T-helper 2 cell treated with Interferon-gamma antibody and Interleukin-4, amounts not matched to agents 5 μg/mL and 100 μg/mL, for 36 hours (primary cell): ENCODE measurements around the gene STAB2.

ENCODE experiments used
- DNase-seq: peaks from one replicate; pipeline ENCODE4 v3.0.0; 2021; ENCODE audit warnings: low spot score
- H3K27ac Mint-ChIP-seq: one replicate; pipeline ENCODE4 v1.8.0; 2021; ENCODE audit warnings: mild to moderate bottlenecking, mixed read lengths
- H3K27me3 Mint-ChIP-seq: one replicate; pipeline ENCODE4 v1.8.0; 2021; ENCODE audit warnings: low read depth, mixed read lengths
- H3K36me3 Mint-ChIP-seq: one replicate; pipeline ENCODE4 v1.8.0; 2021; ENCODE audit warnings: low read depth, mixed read lengths
- H3K4me1 Mint-ChIP-seq: one replicate; pipeline ENCODE4 v1.8.0; 2021; ENCODE audit warnings: low read depth, mixed read lengths
- H3K4me3 Mint-ChIP-seq: one replicate; pipeline ENCODE4 v1.8.0; 2022; ENCODE audit warnings: mild to moderate bottlenecking, moderate library complexity, mixed read lengths
- H3K9me3 Mint-ChIP-seq: one replicate; pipeline ENCODE4 v1.8.0; 2021; ENCODE audit warnings: mixed read lengths

The STAB2 gene

DNA sequence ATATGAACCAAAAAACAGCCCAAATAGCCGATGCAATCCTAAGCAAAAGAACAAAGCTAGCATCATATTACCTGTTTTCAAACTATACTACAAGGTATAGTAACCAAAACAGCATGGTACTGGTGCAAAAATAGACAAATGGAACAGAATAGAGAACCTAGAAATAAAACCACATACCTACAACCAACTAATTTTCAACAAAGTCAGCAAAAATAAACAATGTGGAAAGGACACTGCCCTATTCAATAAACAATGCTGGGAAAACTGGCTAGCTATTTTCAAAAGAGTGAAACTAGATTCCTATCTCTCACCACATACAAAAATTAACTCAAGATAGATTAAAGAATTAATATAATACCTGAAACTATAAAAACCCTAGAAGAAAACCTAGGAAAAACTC is 17.8 kb upstream of the STAB2 start:
- Mint-ChIP-seq H3K9me3 (peaks cover 29% of the 10 kb centered on the region), H3K36me3 (no peaks in the 10 kb centered on the region), H3K27me3 (peaks cover 48% of the 10 kb centered on the region), H3K4me1 (no peaks in the 10 kb centered on the region), H3K4me3 (no peak overlapping the region), H3K27ac (no peak overlapping the region)
- DNase-seq, result no peak

DNA sequence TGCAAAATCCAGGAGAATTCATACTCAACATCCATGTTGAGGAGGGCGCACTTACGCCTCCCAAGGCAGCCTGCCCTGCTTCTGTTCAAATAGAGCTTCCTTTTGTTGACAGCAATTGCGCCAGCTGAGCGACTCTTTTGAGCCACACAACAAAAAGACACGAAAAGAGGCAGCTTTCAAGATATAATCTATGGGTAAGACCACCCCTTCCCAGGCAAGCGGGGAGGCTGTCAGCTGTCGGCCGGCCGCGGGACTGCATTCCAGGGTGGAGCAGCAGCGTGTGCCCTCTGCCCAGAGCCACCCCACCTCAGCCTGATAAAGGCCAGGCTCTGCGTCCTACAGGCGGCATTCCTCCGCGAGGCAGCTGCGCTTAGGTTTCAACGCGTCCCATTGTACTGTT is 15.8 kb upstream of the STAB2 start:
- Mint-ChIP-seq H3K27me3 (peaks cover 62% of the 10 kb centered on the region), H3K4me3 (no peak overlapping the region)

DNA sequence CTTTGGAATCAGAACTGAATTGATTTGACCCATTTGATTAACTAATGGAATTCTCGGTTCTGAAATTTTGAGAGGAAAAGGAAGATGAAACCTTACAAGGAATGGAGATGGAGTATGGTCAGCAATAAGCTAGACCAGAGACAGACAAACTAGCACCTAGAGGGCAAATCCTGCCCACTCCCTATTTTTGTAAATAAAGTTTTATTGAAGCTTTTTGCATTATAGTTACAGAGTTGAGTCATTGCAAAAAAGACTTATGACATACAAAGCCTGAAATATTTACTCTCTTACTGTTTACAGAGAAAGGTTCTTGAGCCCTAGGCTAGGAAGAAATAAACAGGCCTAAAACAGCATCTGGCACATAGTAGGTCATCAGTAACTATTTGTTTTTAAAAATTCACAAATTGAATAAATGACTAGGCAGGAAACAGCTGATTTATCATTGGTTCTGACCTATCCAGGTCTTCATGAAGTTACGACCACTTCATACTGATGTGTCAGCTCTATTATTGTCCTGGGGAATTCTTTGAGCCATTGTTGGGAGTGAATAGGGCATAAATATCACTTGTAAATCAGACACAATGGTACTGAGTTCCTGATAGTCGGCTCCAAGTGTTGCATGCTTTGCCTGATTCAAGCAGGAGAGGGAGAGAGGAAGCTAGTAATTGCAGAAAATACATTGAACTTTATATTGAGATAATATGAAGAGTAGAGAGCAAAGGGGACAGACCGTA is 14.6 kb upstream of the STAB2 start:
- Mint-ChIP-seq H3K9me3 (peaks cover 2% of the 10 kb centered on the region), H3K4me1 (peaks cover 4% of the 10 kb centered on the region), H3K36me3 (no peaks in the 10 kb centered on the region), H3K4me3 (no peak overlapping the region), H3K27ac (no peak overlapping the region), H3K27me3 (peaks cover 69% of the 10 kb centered on the region)
- no peak for DNase-seq

More for the DNA sequence above, 15.8 kb upstream of the STAB2 start:
- Mint-ChIP-seq H3K9me3 (peaks cover 12% of the 10 kb centered on the region), H3K4me1 (peaks cover 4% of the 10 kb centered on the region), H3K27ac (no peak overlapping the region), H3K36me3 (no peaks in the 10 kb centered on the region)
- DNase-seq, result no peak

DNA sequence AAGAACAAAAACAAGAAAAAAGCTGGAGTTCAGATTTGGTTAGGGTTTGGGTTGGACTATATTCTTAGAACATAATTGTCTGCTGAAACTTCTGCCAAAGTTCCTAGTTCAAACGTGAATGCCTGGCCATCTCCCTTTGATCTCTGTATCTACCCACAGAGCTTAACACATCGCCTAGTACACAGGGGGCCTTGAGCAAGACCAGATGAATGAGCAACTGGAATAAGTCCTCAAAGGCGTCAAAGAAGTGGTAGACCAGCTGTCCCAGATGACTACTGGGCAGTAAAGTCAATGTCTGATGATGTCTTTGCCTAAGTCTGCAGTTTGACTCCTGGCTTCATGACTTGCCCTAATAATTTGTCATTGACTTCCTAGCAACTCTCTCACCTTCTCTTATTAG is 13.9 kb upstream of the STAB2 start:
- H3K27ac Mint-ChIP-seq, result no peak overlapping the region
- H3K9me3 Mint-ChIP-seq, result no peaks in the 10 kb centered on the region
- peaks cover 70% of the 10 kb centered on the region for H3K27me3 Mint-ChIP-seq
- H3K4me1 Mint-ChIP-seq, result peaks cover 4% of the 10 kb centered on the region
- no peak overlapping the region for H3K4me3 Mint-ChIP-seq
- DNase-seq, result no peak
- H3K36me3 Mint-ChIP-seq, result no peaks in the 10 kb centered on the region

DNA sequence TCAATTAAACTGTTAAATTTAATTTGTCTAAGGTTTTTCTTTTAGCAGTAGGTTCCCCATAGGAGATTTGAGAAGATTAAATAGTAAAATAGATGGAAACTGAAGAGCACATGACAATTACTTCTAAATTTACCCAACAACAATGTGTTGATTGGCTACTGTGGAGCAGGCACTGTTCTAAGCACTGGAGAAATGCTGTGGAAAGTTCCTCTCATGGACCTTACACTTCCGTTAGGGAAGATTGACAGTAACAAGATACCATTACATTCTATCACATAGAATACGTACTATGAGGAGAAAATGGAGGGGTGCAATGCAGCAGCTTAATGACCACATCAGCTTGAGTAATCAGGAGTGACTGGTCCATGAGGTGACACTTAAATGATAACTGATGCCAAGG is 8.1 kb upstream of the STAB2 start:
- no peak for DNase-seq
- peaks cover 4% of the 10 kb centered on the region for H3K4me1 Mint-ChIP-seq
- H3K4me3 Mint-ChIP-seq, result no peak overlapping the region
- no peaks in the 10 kb centered on the region for H3K36me3 Mint-ChIP-seq
- H3K27me3 Mint-ChIP-seq, result peaks cover 41% of the 10 kb centered on the region
- no peak overlapping the region for H3K27ac Mint-ChIP-seq
- no peaks in the 10 kb centered on the region for H3K9me3 Mint-ChIP-seq

DNA sequence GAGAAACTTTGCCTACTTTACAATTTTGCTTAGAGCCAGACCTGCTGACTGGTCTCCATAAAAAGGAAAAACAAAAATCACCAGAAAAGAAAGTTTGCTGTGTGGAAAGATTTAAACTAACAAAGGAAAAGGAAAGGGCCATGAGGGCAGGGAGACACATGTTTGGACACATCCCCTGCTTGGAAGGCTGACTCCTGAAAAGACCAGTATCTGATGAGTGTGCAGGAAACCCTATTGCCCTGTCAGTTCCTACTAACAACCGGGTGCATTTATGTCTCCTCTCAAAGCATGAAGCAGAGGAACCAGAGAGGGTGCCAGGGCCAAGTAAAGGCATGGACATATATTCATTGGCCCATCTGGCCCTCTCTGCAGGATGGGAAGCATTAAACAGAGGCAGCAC is 7.0 kb upstream of the STAB2 start:
- H3K4me1 Mint-ChIP-seq, result peaks cover 4% of the 10 kb centered on the region
- H3K9me3 Mint-ChIP-seq, result no peaks in the 10 kb centered on the region
- H3K36me3 Mint-ChIP-seq, result no peaks in the 10 kb centered on the region
- H3K27ac Mint-ChIP-seq, result no peak overlapping the region
- H3K4me3 Mint-ChIP-seq, result no peak overlapping the region
- H3K27me3 Mint-ChIP-seq, result peaks cover 32% of the 10 kb centered on the region
- no peak for DNase-seq

DNA sequence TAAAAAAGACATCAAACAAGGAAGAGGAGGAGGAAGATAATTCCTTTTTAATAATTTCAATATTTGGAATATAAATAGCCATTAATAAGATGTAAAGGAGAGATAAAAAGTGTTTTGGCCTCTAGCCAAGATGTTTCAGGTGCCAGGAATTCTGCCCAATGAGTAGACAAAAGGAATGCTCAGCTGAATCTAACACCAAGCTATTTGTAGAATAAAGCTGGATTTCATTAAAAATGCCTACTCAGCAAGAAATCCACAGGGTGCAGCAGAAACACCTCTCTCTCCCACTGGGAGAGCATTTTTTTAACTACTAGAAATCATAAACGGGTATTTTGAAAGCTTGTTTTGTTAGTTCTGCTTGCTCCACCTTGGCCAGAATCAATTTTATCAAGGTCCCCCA is 4.1 kb upstream of the STAB2 start:
- H3K4me3 Mint-ChIP-seq, result no peak overlapping the region
- peaks cover 14% of the 10 kb centered on the region for H3K27me3 Mint-ChIP-seq
- no peaks in the 10 kb centered on the region for H3K9me3 Mint-ChIP-seq
- H3K4me1 Mint-ChIP-seq, result no peaks in the 10 kb centered on the region
- no peaks in the 10 kb centered on the region for H3K36me3 Mint-ChIP-seq
- DNase-seq, result no peak
- H3K27ac Mint-ChIP-seq, result no peak overlapping the region

DNA sequence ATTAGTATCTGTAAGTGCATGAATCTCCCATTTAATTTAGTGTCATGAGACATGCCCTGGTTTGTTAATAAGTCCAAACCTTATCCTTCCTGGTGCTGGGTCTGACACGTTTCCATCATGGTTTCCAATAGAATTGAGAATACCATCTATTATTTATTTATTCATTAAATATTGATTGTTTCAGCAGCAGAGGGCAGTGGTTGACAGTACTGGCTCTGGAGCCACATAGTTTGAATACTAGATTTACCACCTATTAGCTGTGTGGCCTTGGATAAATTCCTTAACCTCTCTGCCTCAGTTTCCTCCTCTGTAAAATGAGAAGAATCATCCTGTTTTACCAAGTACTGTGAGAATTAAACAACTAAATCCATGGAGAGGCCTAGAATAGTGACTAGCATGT is 941 bp upstream of the STAB2 start:
- Mint-ChIP-seq H3K4me1 (no peaks in the 10 kb centered on the region), H3K4me3 (no peak overlapping the region), H3K27ac (no peak overlapping the region), H3K9me3 (no peaks in the 10 kb centered on the region), H3K36me3 (no peaks in the 10 kb centered on the region), H3K27me3 (peaks cover 5% of the 10 kb centered on the region)
- no peak for DNase-seq

DNA sequence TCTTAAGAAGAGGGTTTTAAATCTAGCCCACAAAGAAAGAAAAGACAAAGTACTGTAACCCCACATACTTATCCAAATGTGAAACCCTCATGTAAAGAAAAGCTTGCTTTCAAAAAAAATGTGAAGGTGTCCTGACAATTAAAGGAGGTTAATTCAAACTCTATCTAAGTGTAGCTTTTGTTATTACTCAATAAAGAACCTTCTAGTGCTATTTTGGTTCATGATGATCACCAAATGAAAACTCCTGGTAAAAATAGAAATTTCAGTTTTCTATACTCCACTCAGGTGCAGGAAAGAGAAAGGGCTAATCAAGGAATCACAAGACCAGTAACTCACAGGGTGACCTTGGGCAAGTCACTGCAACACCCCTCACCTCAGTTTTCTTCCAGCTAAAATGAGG is 1.6 kb downstream of the STAB2 start:
- no peak overlapping the region for H3K4me3 Mint-ChIP-seq
- H3K9me3 Mint-ChIP-seq, result no peaks in the 10 kb centered on the region
- H3K4me1 Mint-ChIP-seq, result no peaks in the 10 kb centered on the region
- no peaks in the 10 kb centered on the region for H3K27me3 Mint-ChIP-seq
- H3K27ac Mint-ChIP-seq, result no peak overlapping the region
- no peak for DNase-seq
- no peaks in the 10 kb centered on the region for H3K36me3 Mint-ChIP-seq

DNA sequence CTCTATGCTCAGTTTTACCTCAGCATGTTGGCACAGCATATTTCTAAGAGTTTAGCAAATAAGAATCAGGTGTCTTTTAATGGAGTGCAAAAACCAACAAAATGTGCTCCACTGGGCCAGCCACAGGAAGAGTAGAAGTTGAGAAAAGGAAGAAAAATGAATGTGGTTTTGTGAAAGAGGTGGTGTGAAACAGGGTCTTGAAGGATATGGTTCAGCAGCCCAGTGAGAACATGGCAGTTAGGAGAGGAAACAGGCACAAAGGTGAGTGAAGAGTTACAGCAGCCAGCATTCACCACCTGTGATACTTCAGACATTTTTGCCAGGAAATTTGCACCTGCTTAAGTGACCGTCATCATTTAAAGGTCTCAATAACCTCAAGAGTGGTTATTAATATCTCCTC is 2.4 kb downstream of the STAB2 start:
- Mint-ChIP-seq H3K9me3 (no peaks in the 10 kb centered on the region), H3K27me3 (no peaks in the 10 kb centered on the region), H3K4me1 (no peaks in the 10 kb centered on the region), H3K27ac (no peak overlapping the region), H3K4me3 (no peak overlapping the region), H3K36me3 (no peaks in the 10 kb centered on the region)
- DNase-seq, result no peak

DNA sequence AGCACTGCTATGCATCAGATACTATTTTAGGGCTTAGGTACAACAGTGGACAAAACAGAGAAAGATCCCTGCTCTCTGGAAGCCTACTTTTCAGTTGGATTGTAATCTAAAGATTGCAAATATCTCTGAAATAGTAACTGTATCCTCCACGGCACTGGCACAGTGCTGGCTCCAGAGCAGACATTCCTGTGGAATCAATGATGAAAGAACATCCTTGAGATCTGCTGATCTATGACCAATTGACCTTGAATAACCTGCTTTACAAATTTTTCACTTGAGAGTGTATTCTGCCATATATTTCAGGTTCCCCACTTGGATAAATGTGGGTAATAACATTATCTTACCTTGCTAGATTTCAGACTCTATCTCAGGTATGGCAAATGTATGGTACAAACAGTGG is 3.2 kb downstream of the STAB2 start:
- Mint-ChIP-seq H3K4me3 (no peak overlapping the region), H3K9me3 (no peaks in the 10 kb centered on the region), H3K4me1 (no peaks in the 10 kb centered on the region), H3K36me3 (no peaks in the 10 kb centered on the region), H3K27ac (no peak overlapping the region), H3K27me3 (no peaks in the 10 kb centered on the region)
- no peak for DNase-seq

DNA sequence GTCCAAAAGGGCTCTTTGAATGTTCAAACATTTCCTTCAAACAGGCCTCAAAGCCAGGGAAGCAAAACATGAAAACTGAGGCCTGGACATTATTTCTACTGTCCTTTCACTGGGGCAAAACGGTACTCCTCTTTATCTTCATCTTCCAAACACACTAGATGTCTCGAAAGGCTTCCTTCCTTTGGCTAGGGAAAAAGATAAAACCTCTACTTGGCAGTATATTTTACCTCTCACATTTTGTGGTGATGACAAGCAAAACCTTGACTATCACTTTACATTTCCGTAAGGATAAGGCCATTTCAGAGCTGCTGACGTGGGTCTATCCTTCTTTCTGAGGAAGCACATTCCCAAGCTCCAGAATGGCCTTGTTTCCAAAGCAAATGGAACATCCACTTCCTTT is 9.9 kb downstream of the STAB2 start:
- no peaks in the 10 kb centered on the region for H3K4me1 Mint-ChIP-seq
- H3K27me3 Mint-ChIP-seq, result peaks cover 2% of the 10 kb centered on the region
- no peak for DNase-seq
- H3K9me3 Mint-ChIP-seq, result no peaks in the 10 kb centered on the region
- H3K4me3 Mint-ChIP-seq, result no peak overlapping the region
- no peak overlapping the region for H3K27ac Mint-ChIP-seq
- no peaks in the 10 kb centered on the region for H3K36me3 Mint-ChIP-seq

DNA sequence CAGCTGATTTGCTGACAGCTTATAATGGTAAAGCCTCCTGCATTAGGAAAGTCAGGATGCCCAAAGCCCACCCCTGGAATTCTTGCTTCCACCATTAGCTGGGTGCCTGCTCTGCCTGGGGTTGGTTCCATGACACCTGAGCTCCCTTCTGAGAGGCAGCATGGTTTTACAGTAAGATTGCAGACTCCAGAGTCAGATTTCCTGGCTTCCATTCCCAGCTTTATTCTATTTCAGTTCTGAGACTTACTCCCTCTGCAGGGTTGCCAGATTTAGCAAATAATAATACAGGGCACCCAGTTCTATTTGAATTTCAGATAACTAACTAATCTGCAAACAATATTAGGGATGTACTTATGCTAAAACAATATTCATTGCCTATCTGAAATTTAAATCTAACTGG is 12.2 kb downstream of the STAB2 start:
- H3K4me1 Mint-ChIP-seq, result no peaks in the 10 kb centered on the region
- no peak overlapping the region for H3K4me3 Mint-ChIP-seq
- no peaks in the 10 kb centered on the region for H3K9me3 Mint-ChIP-seq
- H3K27me3 Mint-ChIP-seq, result peaks cover 7% of the 10 kb centered on the region
- H3K36me3 Mint-ChIP-seq, result no peaks in the 10 kb centered on the region
- DNase-seq, result no peak
- no peak overlapping the region for H3K27ac Mint-ChIP-seq

DNA sequence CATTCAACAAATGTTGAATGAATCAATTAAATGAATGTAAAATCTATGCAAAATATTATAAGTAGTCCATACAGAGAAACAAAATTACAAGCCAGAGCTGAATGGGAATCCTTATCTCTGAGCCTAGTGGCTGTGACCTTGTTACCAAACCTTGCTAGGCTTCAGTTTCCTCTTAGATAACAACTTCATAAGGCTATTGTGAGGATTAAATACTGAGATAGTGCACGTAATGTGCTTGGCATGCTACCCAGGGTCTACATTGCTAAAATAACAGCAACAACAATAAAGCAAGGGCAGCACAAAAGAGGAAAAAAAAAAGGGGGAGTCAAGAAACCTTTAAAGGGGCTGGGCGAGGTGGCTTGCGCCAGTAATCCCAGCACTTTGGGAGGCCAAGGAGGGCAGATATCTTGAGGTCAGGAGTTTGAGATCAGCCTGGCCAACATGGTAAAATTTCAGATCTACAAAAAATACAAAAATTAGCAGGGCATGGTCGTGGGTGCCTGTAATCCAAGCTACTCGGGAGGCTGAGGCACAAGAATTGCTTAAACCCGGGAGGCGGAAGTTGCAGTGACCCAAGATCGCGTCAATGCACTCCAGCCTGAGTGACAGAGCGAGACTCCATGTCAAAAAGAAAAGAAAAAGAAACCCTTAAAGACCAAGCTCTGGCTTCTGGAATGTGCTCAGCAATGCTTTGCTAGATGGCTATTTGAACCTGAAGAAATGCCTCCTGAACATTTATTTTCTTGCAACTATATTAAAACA is 14.1 kb downstream of the STAB2 start:
- Mint-ChIP-seq H3K4me3 (no peak overlapping the region), H3K36me3 (no peaks in the 10 kb centered on the region), H3K27me3 (peaks cover 9% of the 10 kb centered on the region), H3K27ac (no peak overlapping the region), H3K9me3 (no peaks in the 10 kb centered on the region), H3K4me1 (no peaks in the 10 kb centered on the region)
- DNase-seq, result no peak

DNA sequence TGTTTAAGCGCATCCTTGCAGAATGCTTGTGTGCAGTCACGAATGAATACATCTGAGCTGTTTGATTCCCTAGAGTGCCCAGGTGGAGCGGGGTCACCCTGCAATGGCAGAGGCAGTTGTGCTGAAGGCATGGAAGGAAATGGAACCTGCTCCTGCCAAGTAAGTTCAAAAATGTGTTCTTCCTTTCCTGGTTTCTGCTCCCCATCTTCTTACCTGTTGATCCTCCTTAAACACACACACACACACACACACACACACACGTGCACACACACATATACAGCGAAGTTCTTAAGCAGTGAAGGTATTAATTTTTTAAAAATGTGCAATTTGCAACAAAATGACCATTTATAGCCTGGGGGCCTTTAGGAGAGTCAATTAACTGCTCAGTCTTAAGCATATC is 33.3 kb downstream of the STAB2 start:
- Mint-ChIP-seq H3K4me1 (no peaks in the 10 kb centered on the region), H3K27me3 (no peaks in the 10 kb centered on the region), H3K4me3 (no peak overlapping the region), H3K9me3 (no peaks in the 10 kb centered on the region), H3K36me3 (no peaks in the 10 kb centered on the region), H3K27ac (no peak overlapping the region)
- no peak for DNase-seq
